IMR-90 (cell line): ENCODE measurements around the gene GPR142.

ENCODE experiments used
- BHLHE40 ChIP-seq: fragments of 150-350 bp; IDR thresholded peaks from 2 replicates; pipeline ENCODE4 v1.6.1; 2016; ENCODE audit warnings: mild to moderate bottlenecking, low read depth, low read length
- CEBPB ChIP-seq: IDR thresholded peaks from 2 replicates; pipeline ENCODE4 v1.6.1; 2012; ENCODE audit warnings: low read depth, low read length, improper control_type of control experiment
- CTCF ChIP-seq: conservative IDR thresholded peaks from 2 replicates; pipeline ENCODE4 v1.5.1; 2012; ENCODE audit warnings: mild to moderate bottlenecking, low read depth, low read length, improper control_type of control experiment
- MAFK ChIP-seq: IDR thresholded peaks from 2 replicates; pipeline ENCODE4 v1.6.1; 2012; ENCODE audit warnings: low read depth, low read length, improper control_type of control experiment
- MXI1 ChIP-seq: IDR thresholded peaks from 2 replicates; pipeline ENCODE4 v1.6.1; 2012; ENCODE audit warnings: low read depth, mild to moderate bottlenecking, low read length, moderate library complexity, borderline replicate concordance
- NFE2L2 ChIP-seq: fragments of 150-350 bp; IDR thresholded peaks from 2 replicates; pipeline ENCODE4 v1.6.1; 2016; ENCODE audit warnings: low read depth, mild to moderate bottlenecking, low read length
- POLR2A ChIP-seq: IDR thresholded peaks from 2 replicates; pipeline ENCODE4 v1.6.1; 2012; ENCODE audit warnings: mild to moderate bottlenecking, low read depth, low read length
- RAD21 ChIP-seq: IDR thresholded peaks from 2 replicates; pipeline ENCODE4 v1.6.1; 2012; ENCODE audit warnings: low read length, improper control_type of control experiment
- RCOR1 ChIP-seq: IDR thresholded peaks from 2 replicates; pipeline ENCODE4 v1.6.1; 2012; ENCODE audit warnings: mild to moderate bottlenecking, low read length, improper control_type of control experiment; ENCODE audit not compliant: insufficient replicate concordance
- SMC3 ChIP-seq: fragments of 150-350 bp; IDR thresholded peaks from 2 replicates; pipeline ENCODE4 v1.6.1; 2016; ENCODE audit warnings: low read depth, mild to moderate bottlenecking, antibody characterized with exemption, low read length, moderate library complexity
- USF2 ChIP-seq: fragments of 150-350 bp; IDR thresholded peaks from 2 replicates; pipeline ENCODE4 v1.6.1; 2017; ENCODE audit warnings: mild to moderate bottlenecking, antibody characterized with exemption, low read length, low read depth

DNA sequence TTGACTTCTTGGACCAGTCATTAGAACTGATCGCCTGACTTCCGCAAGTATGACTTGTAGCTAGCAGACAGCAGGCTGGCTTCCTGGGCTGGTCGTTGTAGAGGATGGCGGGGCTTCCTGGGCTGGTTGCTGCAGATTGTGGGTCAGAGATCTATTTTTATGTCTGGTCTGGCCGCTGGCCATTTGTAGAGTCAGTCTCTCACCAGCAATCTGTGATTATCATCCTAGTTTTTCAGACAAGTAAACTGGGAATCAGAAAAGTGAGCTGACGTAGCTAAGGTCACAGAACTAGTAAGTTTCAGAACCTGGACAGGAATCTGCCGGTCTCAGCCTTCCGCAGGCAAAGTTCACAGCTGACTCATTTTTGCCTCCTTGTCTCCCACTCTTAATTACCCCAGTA is 19.1 kb downstream of the GPR142 start:
- no peak for TF ChIP-seq CTCF
- TF ChIP-seq NFE2L2 = no peak
- TF ChIP-seq POLR2A = no peak
- TF ChIP-seq MXI1 = no peak
- no peak for TF ChIP-seq USF2
- no peak for TF ChIP-seq BHLHE40
- no peak for TF ChIP-seq CEBPB
- TF ChIP-seq RAD21 = no peak
- no peak for TF ChIP-seq MAFK
- TF ChIP-seq RCOR1 = no peak
- no peak for TF ChIP-seq SMC3
